Measurements from ENCODE around the gene CHST11.

DNA sequence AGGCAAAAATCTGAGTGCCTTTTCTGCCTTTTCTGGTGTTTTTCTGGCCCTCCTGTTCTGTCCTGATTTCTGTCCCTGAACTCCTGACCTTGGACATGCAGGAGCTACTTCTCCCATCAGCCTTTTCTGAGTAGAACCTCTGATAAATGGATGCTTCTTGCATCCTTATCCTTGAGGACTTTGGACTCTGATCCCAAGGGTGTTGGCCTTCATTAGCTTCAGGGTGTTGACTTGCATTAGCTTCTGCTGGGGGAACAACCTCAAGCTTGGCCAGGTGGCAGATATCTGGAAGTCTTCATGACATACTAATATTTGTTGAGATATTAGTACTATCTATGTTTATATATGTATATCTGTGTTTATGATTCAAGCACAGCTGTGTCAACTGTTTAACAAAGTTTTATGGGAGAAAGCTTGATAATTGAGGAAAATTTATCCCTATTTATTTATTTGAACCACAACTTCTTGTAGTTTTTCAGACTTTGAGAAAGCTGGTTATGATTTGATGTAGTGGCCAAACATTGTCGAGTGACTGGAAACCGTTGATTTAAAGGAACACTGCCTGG lies 124.3 kb downstream of the CHST11 start:
- TF ChIP-seq CTCF (IDR thresholded peaks at IDR 0.05) (no peak), ZFX (IDR thresholded peaks at IDR 0.05; ENCODE audit: borderline replicate concordance) (no peak)

All from 22Rv1 (cell line).